Ovary (tissue), 3 donors: ENCODE data around the gene ASIC4.

ENCODE experiments used
- CTCF ChIP-seq, 3 donors: fragments of 450-650 bp in 2 of 3; fragments of 200-600 bp in 1 of 3; IDR thresholded peaks; one replicate each; pipeline versions ENCODE4 v1.5.1 to v1.8.0; 2016 to 2022; ENCODE audit warnings: antibody characterized with exemption in 3 of 3, mild to moderate bottlenecking in 1 of 3
- EP300 ChIP-seq: sonication (generic); formaldehyde crosslinking; IDR thresholded peaks from one replicate; pipeline ENCODE4 v1.6.1; 2017; ENCODE audit warnings: antibody characterized with exemption
- POLR2A ChIP-seq: fragments of 450-650 bp; IDR thresholded peaks from one replicate; pipeline ENCODE4 v1.6.1; 2017; ENCODE audit warnings: antibody characterized with exemption, mild to moderate bottlenecking, moderate library complexity
- donor health status: DM: no; HTN: no; CAD: no.

- TF ChIP-seq EP300: no peak
- no peak for TF ChIP-seq POLR2A
- no peak for TF ChIP-seq CTCF (IDR thresholded peaks at IDR 0.05)
Observed at GRCh38 chr2:219502618-219503017, 11.7 kb upstream of the ASIC4 start.
